Measurements from ENCODE around the gene PRKCH.

Gene PRKCH

GRCh38 chr14:61429316-61429715 lies 107.9 kb downstream of the PRKCH start:
- no peak for DNase-seq (ENCODE audit: low spot score)

- DNase-seq (ENCODE audit: low spot score): no peak
These were observed 108.8 kb downstream of the PRKCH start for GRCh38 chr14:61430066-61430757.

GRCh38 chr14:61433169-61433568 lies 111.8 kb downstream of the PRKCH start:
- no peak for DNase-seq (ENCODE audit: low spot score)

- DNase-seq (ENCODE audit: low spot score): no peak
These were observed 112.4 kb downstream of the PRKCH start for GRCh38 chr14:61433828-61434227.

GRCh38 chr14:61434311-61434710 lies 112.9 kb downstream of the PRKCH start:
- DNase-seq (ENCODE audit: low spot score): no peak

GRCh38 chr14:61435563-61436337 lies 114.4 kb downstream of the PRKCH start:
- DNase-seq (ENCODE audit: low spot score): no peak

GRCh38 chr14:61437381-61437780 lies 116.0 kb downstream of the PRKCH start:
- DNase-seq (ENCODE audit: low spot score): no peak

GRCh38 chr14:61438036-61438435 lies 116.7 kb downstream of the PRKCH start:
- DNase-seq (ENCODE audit: low spot score): no peak

GRCh38 chr14:61438497-61438859 lies 117.1 kb downstream of the PRKCH start:
- no peak for DNase-seq (ENCODE audit: low spot score)

- no peak for DNase-seq (ENCODE audit: low spot score)
These were observed 117.7 kb downstream of the PRKCH start for GRCh38 chr14:61438860-61439765.

GRCh38 chr14:61439779-61440418 lies 118.5 kb downstream of the PRKCH start:
- DNase-seq (ENCODE audit: low spot score): no peak

- no peak for DNase-seq (ENCODE audit: low spot score)
These were observed 122.1 kb downstream of the PRKCH start for GRCh38 chr14:61443481-61443880.

- DNase-seq (ENCODE audit: low spot score): no peak
These were observed 122.9 kb downstream of the PRKCH start for GRCh38 chr14:61444215-61444768.

- no peak for DNase-seq (ENCODE audit: low spot score)
These were observed 130.1 kb downstream of the PRKCH start for GRCh38 chr14:61451491-61451890.

GRCh38 chr14:61451891-61452400 lies 130.6 kb downstream of the PRKCH start:
- DNase-seq (ENCODE audit: low spot score): no peak

GRCh38 chr14:61452452-61452851 lies 131.1 kb downstream of the PRKCH start:
- DNase-seq (ENCODE audit: low spot score): no peak

GRCh38 chr14:61453103-61453767 lies 131.9 kb downstream of the PRKCH start:
- DNase-seq (ENCODE audit: low spot score): no peak

GRCh38 chr14:61454545-61454944 lies 133.2 kb downstream of the PRKCH start:
- no peak for DNase-seq (ENCODE audit: low spot score)

- DNase-seq (ENCODE audit: low spot score): no peak
These were observed 134.0 kb downstream of the PRKCH start for GRCh38 chr14:61455351-61455750.

GRCh38 chr14:61456720-61457119 lies 135.3 kb downstream of the PRKCH start:
- DNase-seq (ENCODE audit: low spot score): peak; percentile 68

- DNase-seq (ENCODE audit: low spot score): no peak
These were observed 137.4 kb downstream of the PRKCH start for GRCh38 chr14:61458766-61459165.
